ENCODE data around the gene OR4E1.

Gene OR4E1

GRCh38 chr14:21714318-21714929 is 40.8 kb upstream of the OR4E1 start:
- H3K9me3 ChIP-seq (ENCODE audit: insufficient read depth, low read length, severe bottlenecking) = no peaks in the 10 kb centered on the region

DNA sequence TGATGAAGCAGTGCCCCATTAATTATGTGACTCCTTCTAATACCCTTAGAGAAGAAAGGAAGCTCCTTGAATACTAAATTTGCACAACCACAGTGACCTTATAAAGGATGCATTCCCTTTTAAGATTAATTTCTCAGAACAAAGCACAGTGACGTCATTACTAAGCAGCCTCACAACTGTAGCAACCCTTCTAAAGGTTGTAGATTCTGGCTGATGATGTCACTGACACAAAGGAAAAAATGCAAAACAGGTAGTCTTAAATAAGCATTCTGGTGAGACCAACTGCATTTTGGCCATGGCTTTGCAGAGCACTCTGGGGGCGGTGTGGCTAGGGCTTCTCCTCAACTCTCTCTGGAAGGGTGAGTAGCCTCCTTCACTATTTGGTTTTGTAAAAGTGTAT is 38.4 kb upstream of the OR4E1 start:
- H3K9me3 ChIP-seq (ENCODE audit: insufficient read depth, low read length, severe bottlenecking) = no peaks in the 10 kb centered on the region
- no peak overlapping the region for H3K4me2 ChIP-seq (ENCODE audit: insufficient read depth, low read length)
- H3K4me1 ChIP-seq (ENCODE audit: insufficient read depth, low read length) = no peaks in the 10 kb centered on the region
- H3K27ac ChIP-seq (ENCODE audit: low read length) = no peak overlapping the region
- ATAC-seq (ENCODE audit: insufficient read depth, low read depth) (no peak), DNase-seq (no peak)
- no peak overlapping the region for H2AFZ ChIP-seq (ENCODE audit: low read depth, low read length)
- no peak overlapping the region for H3K9ac ChIP-seq (ENCODE audit: low read depth, low read length)
- H3K79me2 ChIP-seq (ENCODE audit: insufficient read depth, low read length) = no peaks in the 10 kb centered on the region
- no peak for TF ChIP-seq EZH2 (IDR thresholded peaks at IDR 0.05; ENCODE audit: borderline replicate concordance, low read depth, low read length, severe bottlenecking)
- TF ChIP-seq, protein P1, sequence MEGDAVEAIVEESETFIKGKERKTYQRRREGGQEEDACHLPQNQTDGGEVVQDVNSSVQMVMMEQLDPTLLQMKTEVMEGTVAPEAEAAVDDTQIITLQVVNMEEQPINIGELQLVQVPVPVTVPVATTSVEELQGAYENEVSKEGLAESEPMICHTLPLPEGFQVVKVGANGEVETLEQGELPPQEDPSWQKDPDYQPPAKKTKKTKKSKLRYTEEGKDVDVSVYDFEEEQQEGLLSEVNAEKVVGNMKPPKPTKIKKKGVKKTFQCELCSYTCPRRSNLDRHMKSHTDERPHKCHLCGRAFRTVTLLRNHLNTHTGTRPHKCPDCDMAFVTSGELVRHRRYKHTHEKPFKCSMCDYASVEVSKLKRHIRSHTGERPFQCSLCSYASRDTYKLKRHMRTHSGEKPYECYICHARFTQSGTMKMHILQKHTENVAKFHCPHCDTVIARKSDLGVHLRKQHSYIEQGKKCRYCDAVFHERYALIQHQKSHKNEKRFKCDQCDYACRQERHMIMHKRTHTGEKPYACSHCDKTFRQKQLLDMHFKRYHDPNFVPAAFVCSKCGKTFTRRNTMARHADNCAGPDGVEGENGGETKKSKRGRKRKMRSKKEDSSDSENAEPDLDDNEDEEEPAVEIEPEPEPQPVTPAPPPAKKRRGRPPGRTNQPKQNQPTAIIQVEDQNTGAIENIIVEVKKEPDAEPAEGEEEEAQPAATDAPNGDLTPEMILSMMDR (IDR thresholded peaks at IDR 0.05; ENCODE audit: borderline replicate concordance, extremely low read depth, low read length, poor library complexity, severe bottlenecking) = no peak
- no peaks in the 10 kb centered on the region for H4K20me1 ChIP-seq (ENCODE audit: insufficient read depth, low read length)
- no peak overlapping the region for H3K4me3 ChIP-seq (ENCODE audit: low read depth in 1 of 2, low read length in 2 of 2)
- no peaks in the 10 kb centered on the region for H3K36me3 ChIP-seq (ENCODE audit: insufficient read depth, low read length)
- H3K27me3 ChIP-seq (ENCODE audit: insufficient read depth, low read length, poor library complexity) = peaks cover 1% of the 10 kb centered on the region

More at GRCh38 chr14:21714318-21714929, 40.8 kb upstream of the OR4E1 start:
- TF ChIP-seq, protein P1 (IDR thresholded peaks at IDR 0.05; ENCODE audit: borderline replicate concordance, extremely low read depth, low read length, poor library complexity, severe bottlenecking) = no peak
- no peak for TF ChIP-seq EZH2 (IDR thresholded peaks at IDR 0.05; ENCODE audit: borderline replicate concordance, low read depth, low read length, severe bottlenecking)
- DNase-seq (no peak), ATAC-seq (ENCODE audit: insufficient read depth, low read depth) (no peak)
- no peak overlapping the region for H2AFZ ChIP-seq (ENCODE audit: low read depth, low read length)
- H3K36me3 ChIP-seq (ENCODE audit: insufficient read depth, low read length) = no peaks in the 10 kb centered on the region
- no peak overlapping the region for H3K4me3 ChIP-seq (ENCODE audit: low read depth in 1 of 2, low read length in 2 of 2)
- H3K9ac ChIP-seq (ENCODE audit: low read depth, low read length) = no peak overlapping the region
- H3K27ac ChIP-seq (ENCODE audit: low read length) = no peak overlapping the region
- H3K79me2 ChIP-seq (ENCODE audit: insufficient read depth, low read length) = no peaks in the 10 kb centered on the region
- H3K4me1 ChIP-seq (ENCODE audit: insufficient read depth, low read length) = no peaks in the 10 kb centered on the region
- H3K4me2 ChIP-seq (ENCODE audit: insufficient read depth, low read length) = no peak overlapping the region
- H3K27me3 ChIP-seq (ENCODE audit: insufficient read depth, low read length, poor library complexity) = peaks cover 10% of the 10 kb centered on the region
- H4K20me1 ChIP-seq (ENCODE audit: insufficient read depth, low read length) = no peaks in the 10 kb centered on the region

DNA sequence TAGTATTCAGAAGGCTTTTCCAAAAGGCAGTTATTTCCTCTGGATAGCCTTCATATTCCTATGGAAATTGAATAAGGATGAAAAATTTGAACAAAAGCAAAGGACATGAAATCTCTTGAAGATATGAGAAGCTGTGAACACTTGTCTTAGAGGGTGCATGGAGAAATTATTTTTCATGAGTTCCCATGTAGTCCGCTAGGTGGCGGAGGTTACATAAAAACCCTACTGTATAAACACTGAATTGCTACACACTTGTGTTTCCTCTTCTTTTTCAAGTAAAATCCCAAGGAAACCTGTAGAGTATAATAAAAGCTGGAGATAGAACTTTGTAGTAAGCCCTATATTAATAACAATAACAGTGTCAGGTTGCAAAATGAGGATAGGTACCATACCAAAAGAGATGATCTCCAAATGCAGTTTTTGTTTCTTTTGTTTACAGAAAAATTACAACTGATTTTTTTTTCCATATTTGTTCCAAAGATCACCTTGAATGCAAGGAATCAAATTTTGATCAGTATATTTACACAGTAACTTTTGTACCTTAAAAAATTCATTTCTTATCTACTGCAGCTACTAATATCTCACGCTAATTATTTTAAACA is 37.8 kb upstream of the OR4E1 start:
- Histone ChIP-seq H3K36me3 (ENCODE audit: insufficient read depth, low read length) (no peaks in the 10 kb centered on the region), H3K27me3 (ENCODE audit: insufficient read depth, low read length, poor library complexity) (peaks cover 6% of the 10 kb centered on the region), H3K9ac (ENCODE audit: low read depth, low read length) (no peak overlapping the region), H2AFZ (ENCODE audit: low read depth, low read length) (no peak overlapping the region), H3K4me2 (ENCODE audit: insufficient read depth, low read length) (no peak overlapping the region), H3K4me1 (ENCODE audit: insufficient read depth, low read length) (no peaks in the 10 kb centered on the region), H3K9me3 (ENCODE audit: insufficient read depth, low read length, severe bottlenecking) (no peaks in the 10 kb centered on the region), H3K27ac (ENCODE audit: low read length) (no peak overlapping the region), H3K79me2 (ENCODE audit: insufficient read depth, low read length) (no peaks in the 10 kb centered on the region), H3K4me3 (ENCODE audit: low read depth in 1 of 2, low read length in 2 of 2) (no peak overlapping the region), H4K20me1 (ENCODE audit: insufficient read depth, low read length) (no peaks in the 10 kb centered on the region)
- peak; percentile 82 for ATAC-seq (ENCODE audit: insufficient read depth, low read depth)
- DNase-seq = peak; percentile 29
- no peak for TF ChIP-seq EZH2 (IDR thresholded peaks at IDR 0.05; ENCODE audit: borderline replicate concordance, low read depth, low read length, severe bottlenecking)
- TF ChIP-seq, protein P1 (IDR thresholded peaks at IDR 0.05; ENCODE audit: borderline replicate concordance, extremely low read depth, low read length, poor library complexity, severe bottlenecking) = peak; percentile 83
